HEK293 (cell line): ENCODE results near the gene ZNF236.

Source experiments
- CTCF ChIP-seq: fragments of 450-650 bp; formaldehyde crosslinking; IDR thresholded peaks from 2 replicates; pipeline ENCODE4 v1.5.1; 2016; ENCODE audit warnings: missing biosample characterization, missing genetic modification characterization
- ZBTB20 ChIP-seq: fragments of 450-650 bp; formaldehyde crosslinking; IDR thresholded peaks from 2 replicates; pipeline ENCODE4 v1.5.1; 2016; ENCODE audit warnings: missing biosample characterization, missing genetic modification characterization
- ZNF274 ChIP-seq, 2 experiments: fragments of 200-500 bp in 1 of 2; fragments of 450-650 bp in 1 of 2; sonication (Bioruptor generic) in 1 of 2; formaldehyde crosslinking in 1 of 2; IDR thresholded peaks; 2 replicates each; pipeline versions ENCODE4 v1.5.1 to v1.6.1; 2014 to 2016; ENCODE audit warnings: borderline replicate concordance in 1 of 2, inconsistent platforms in 1 of 2, low read length in 1 of 2, missing biosample characterization in 1 of 2, missing genetic modification characterization in 1 of 2
- ZNF561 ChIP-seq: fragments of 450-650 bp; IDR thresholded peaks from 2 replicates; pipeline ENCODE4 v1.5.1; 2018; ENCODE audit warnings: missing biosample characterization, missing genetic modification characterization, borderline replicate concordance
- ZXDB ChIP-seq: fragments of 450-650 bp; formaldehyde crosslinking; IDR thresholded peaks from 2 replicates; pipeline ENCODE4 v1.5.1; 2016; ENCODE audit warnings: missing biosample characterization, missing genetic modification characterization

- TF ChIP-seq ZNF561 (tag by site-specific recombination): no peak
- no peak for TF ChIP-seq ZNF274 (IDR thresholded peaks at IDR 0.05; ENCODE audit: low read length)
- TF ChIP-seq ZNF274 (tag by site-specific recombination; IDR thresholded peaks at IDR 0.05; ENCODE audit: borderline replicate concordance): no peak
- TF ChIP-seq ZBTB20: no peak
- no peak for TF ChIP-seq CTCF (tag by site-specific recombination)
- TF ChIP-seq ZXDB (tag by site-specific recombination): no peak
These were observed 23.9 kb downstream of the ZNF236 start for GRCh38 chr18:76846217-76846616.
